ENCODE results near the gene KLHL29. TPM values are rescaled to one million over a fixed set of nuclear protein-coding genes. Genes with fewer than 3 reads are reported as not detected.

Gene KLHL29
- polyA plus RNA-seq, 1 of the 3 experiments (the other 2 are of a cell fraction): 4.6 TPM

DNA sequence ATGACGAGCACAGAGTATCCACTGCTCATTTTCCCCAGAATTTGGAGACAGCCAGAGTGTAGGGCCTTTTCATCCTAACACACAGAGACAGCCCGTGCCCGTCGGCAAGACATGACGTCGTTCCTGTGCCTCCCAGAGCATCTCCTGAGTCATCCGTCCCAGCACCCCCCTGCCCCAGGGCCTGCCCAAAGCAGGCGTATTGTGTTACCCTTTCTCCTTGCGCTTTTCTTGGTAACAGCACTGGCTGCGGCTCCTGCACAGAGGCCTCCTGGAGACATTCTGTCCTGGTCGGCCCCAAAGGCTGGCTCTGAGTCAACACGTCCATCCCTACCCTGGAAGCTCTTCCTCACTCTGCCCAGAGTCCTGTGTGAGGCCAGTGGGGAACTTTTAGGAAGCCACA lies 217.1 kb downstream of the KLHL29 start:
- H3K9me2 ChIP-seq: no peaks in the 10 kb centered on the region
- H3K27me3 ChIP-seq (ENCODE audit: insufficient read depth): no peaks in the 10 kb centered on the region
- DNase-seq: no peak
- no peaks in the 10 kb centered on the region for H3K79me2 ChIP-seq (ENCODE audit: insufficient read depth)
- H3F3A ChIP-seq (replicated peaks; ENCODE audit: insufficient read depth): no peaks in the 10 kb centered on the region
- CTCF ChIA-PET: no interaction called here
- WGBS (ENCODE audit: low lambda C conversion rate): 18% methylated on average over 12 of the region's 12 CpGs
- H3K4me3 ChIP-seq (ENCODE audit: low read depth in 2 of 2, low read length in 1 of 2): no peak overlapping the region
- peak overlapping the region; percentile 88 for H2AFZ ChIP-seq (ENCODE audit: low read depth)
- peak overlapping the region; percentile 57 for H3K9ac ChIP-seq
- H3K4me1 ChIP-seq (ENCODE audit: control insufficient read depth in 1 of 2, insufficient read depth in 2 of 2, low read depth in 1 of 2, low read length in 1 of 2): peaks cover 6 to 12% of the 10 kb centered on the region in 2 experiments; a peak in 3 of 4 replicates
- peak overlapping the region; percentile 17 to 84; a peak in 2 of 4 replicates for H3K27ac ChIP-seq (ENCODE audit: low read depth in 2 of 2, low read length in 1 of 2)
- peak overlapping the region; percentile 21 for H3K4me2 ChIP-seq
- peaks cover 3% of the 10 kb centered on the region; the same call in 1 of the 2 replicates for H3K9me3 ChIP-seq
- no peaks in the 10 kb centered on the region for H4K20me1 ChIP-seq (ENCODE audit: insufficient read depth)
- POLR2A ChIA-PET: no interaction called here
- no peak for TF ChIP-seq ELF1 (IDR thresholded peaks at IDR 0.05)
- peak in 1 of 2 experiments; percentile 63; a peak in 1 of 4 replicates for TF ChIP-seq EP300 (IDR thresholded peaks at IDR 0.05; ENCODE audit: borderline replicate concordance in 1 of 2, low read depth in 1 of 2, low read length in 1 of 2)
- TF ChIP-seq, protein P1, sequence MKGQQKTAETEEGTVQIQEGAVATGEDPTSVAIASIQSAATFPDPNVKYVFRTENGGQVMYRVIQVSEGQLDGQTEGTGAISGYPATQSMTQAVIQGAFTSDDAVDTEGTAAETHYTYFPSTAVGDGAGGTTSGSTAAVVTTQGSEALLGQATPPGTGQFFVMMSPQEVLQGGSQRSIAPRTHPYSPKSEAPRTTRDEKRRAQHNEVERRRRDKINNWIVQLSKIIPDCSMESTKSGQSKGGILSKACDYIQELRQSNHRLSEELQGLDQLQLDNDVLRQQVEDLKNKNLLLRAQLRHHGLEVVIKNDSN (IDR thresholded peaks at IDR 0.05; ENCODE audit: borderline replicate concordance, low read depth): peak; percentile 11; the same call in 1 of the 2 replicates
- peak; percentile 53 for TF ChIP-seq TAF1 (IDR thresholded peaks at IDR 0.05; ENCODE audit: borderline replicate concordance, low read depth, low read length)
- no peak for TF ChIP-seq NRF1 (IDR thresholded peaks at IDR 0.05; ENCODE audit: low read depth, low read length)
- peak; percentile 64; the same call in 1 of the 2 replicates for TF ChIP-seq NFIC (IDR thresholded peaks at IDR 0.05; ENCODE audit: borderline replicate concordance)
- TF ChIP-seq, protein P2, sequence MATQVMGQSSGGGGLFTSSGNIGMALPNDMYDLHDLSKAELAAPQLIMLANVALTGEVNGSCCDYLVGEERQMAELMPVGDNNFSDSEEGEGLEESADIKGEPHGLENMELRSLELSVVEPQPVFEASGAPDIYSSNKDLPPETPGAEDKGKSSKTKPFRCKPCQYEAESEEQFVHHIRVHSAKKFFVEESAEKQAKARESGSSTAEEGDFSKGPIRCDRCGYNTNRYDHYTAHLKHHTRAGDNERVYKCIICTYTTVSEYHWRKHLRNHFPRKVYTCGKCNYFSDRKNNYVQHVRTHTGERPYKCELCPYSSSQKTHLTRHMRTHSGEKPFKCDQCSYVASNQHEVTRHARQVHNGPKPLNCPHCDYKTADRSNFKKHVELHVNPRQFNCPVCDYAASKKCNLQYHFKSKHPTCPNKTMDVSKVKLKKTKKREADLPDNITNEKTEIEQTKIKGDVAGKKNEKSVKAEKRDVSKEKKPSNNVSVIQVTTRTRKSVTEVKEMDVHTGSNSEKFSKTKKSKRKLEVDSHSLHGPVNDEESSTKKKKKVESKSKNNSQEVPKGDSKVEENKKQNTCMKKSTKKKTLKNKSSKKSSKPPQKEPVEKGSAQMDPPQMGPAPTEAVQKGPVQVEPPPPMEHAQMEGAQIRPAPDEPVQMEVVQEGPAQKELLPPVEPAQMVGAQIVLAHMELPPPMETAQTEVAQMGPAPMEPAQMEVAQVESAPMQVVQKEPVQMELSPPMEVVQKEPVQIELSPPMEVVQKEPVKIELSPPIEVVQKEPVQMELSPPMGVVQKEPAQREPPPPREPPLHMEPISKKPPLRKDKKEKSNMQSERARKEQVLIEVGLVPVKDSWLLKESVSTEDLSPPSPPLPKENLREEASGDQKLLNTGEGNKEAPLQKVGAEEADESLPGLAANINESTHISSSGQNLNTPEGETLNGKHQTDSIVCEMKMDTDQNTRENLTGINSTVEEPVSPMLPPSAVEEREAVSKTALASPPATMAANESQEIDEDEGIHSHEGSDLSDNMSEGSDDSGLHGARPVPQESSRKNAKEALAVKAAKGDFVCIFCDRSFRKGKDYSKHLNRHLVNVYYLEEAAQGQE (IDR thresholded peaks at IDR 0.05; ENCODE audit: low read depth, low read length): peak; percentile 14; the same call in 1 of the 2 replicates
- peak; percentile 70 for TF ChIP-seq TCF12 (IDR thresholded peaks at IDR 0.05)
- peak; percentile 24; the same call in 1 of the 2 replicates for TF ChIP-seq POLR2AphosphoS5 (IDR thresholded peaks at IDR 0.05; ENCODE audit: low read depth, low read length)
- TF ChIP-seq, protein P3, sequence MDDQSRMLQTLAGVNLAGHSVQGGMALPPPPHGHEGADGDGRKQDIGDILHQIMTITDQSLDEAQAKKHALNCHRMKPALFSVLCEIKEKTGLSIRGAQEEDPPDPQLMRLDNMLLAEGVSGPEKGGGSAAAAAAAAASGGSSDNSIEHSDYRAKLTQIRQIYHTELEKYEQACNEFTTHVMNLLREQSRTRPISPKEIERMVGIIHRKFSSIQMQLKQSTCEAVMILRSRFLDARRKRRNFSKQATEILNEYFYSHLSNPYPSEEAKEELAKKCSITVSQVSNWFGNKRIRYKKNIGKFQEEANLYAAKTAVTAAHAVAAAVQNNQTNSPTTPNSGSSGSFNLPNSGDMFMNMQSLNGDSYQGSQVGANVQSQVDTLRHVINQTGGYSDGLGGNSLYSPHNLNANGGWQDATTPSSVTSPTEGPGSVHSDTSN (IDR thresholded peaks at IDR 0.05): peak; percentile 63
- TF ChIP-seq, protein P4, sequence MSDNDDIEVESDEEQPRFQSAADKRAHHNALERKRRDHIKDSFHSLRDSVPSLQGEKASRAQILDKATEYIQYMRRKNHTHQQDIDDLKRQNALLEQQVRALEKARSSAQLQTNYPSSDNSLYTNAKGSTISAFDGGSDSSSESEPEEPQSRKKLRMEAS (IDR thresholded peaks at IDR 0.05; ENCODE audit: low read depth): peak; percentile 73
- no peak for TF ChIP-seq RFX5 (IDR thresholded peaks at IDR 0.05; ENCODE audit: low read length)
- peak; percentile 86; the same call in 1 of the 2 replicates for TF ChIP-seq FOSL2 (IDR thresholded peaks at IDR 0.05; ENCODE audit: borderline replicate concordance, low read depth)
- TF ChIP-seq, protein P5, sequence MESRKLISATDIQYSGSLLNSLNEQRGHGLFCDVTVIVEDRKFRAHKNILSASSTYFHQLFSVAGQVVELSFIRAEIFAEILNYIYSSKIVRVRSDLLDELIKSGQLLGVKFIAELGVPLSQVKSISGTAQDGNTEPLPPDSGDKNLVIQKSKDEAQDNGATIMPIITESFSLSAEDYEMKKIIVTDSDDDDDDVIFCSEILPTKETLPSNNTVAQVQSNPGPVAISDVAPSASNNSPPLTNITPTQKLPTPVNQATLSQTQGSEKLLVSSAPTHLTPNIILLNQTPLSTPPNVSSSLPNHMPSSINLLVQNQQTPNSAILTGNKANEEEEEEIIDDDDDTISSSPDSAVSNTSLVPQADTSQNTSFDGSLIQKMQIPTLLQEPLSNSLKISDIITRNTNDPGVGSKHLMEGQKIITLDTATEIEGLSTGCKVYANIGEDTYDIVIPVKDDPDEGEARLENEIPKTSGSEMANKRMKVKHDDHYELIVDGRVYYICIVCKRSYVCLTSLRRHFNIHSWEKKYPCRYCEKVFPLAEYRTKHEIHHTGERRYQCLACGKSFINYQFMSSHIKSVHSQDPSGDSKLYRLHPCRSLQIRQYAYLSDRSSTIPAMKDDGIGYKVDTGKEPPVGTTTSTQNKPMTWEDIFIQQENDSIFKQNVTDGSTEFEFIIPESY (IDR thresholded peaks at IDR 0.05; ENCODE audit: borderline replicate concordance, low read depth): 0 out of 2 replicates have a peak, but pooled peaks have one; percentile 7
- peak; percentile 78 for TF ChIP-seq JUND (IDR thresholded peaks at IDR 0.05)
- TF ChIP-seq EZH2phosphoT487 (IDR thresholded peaks at IDR 0.05; ENCODE audit: borderline replicate concordance, low read depth): no peak
- no peak for TF ChIP-seq GATA2 (CRISPR knock-in tag; IDR thresholded peaks at IDR 0.05)
- 0 out of 2 replicates have a peak, but pooled peaks have one; percentile 37 for TF ChIP-seq GABPA (IDR thresholded peaks at IDR 0.05; ENCODE audit: low read depth)
- no peak for TF ChIP-seq MEF2A (IDR thresholded peaks at IDR 0.05; ENCODE audit: borderline replicate concordance, low read depth)
- TF ChIP-seq MXI1 (IDR thresholded peaks at IDR 0.05; ENCODE audit: low read depth, low read length): no peak
- 0 out of 2 replicates have a peak, but pooled peaks have one; percentile 17 for TF ChIP-seq SIN3A (IDR thresholded peaks at IDR 0.05; ENCODE audit: borderline replicate concordance, low read depth, low read length)
- H3K36me3 ChIP-seq (replicated peaks in 1 of 2; ENCODE audit: control insufficient read depth in 1 of 2, insufficient read depth in 2 of 2, low read length in 1 of 2): no peaks in the 10 kb centered on the region

Data from SK-N-SH (cell line).